SU-DHL-6 (cell line): ENCODE results near the gene ACD.

Experiments
- H2AFZ ChIP-seq: fragments of 200-600 bp; sonication (generic); 2 replicates; pipeline ENCODE4 v1.6.1; 2014; ENCODE audit warnings: low read depth, mild to moderate bottlenecking, moderate library complexity, mixed read lengths, antibody characterized with exemption, low read length; ENCODE audit not compliant: severe bottlenecking
- H3F3A ChIP-seq: fragments of 200-600 bp; shearing (Covaris generic); 2 replicates; pipeline ENCODE4 v1.6.0; 2016; ENCODE audit warnings: antibody characterized with exemption, mild to moderate bottlenecking; ENCODE audit not compliant: insufficient read depth
- H3K27ac ChIP-seq: fragments of 200-600 bp; sonication (generic); 2 replicates; pipeline ENCODE4 v1.5.1; 2016; ENCODE audit warnings: low read depth, mild to moderate bottlenecking, low read length, moderate library complexity, mixed read lengths
- H3K27me3 ChIP-seq: fragments of 200-600 bp; sonication (generic), shearing (Covaris generic); 2 replicates; pipeline ENCODE4 v1.6.0; 2014; ENCODE audit warnings: mild to moderate bottlenecking, low read length
- H3K36me3 ChIP-seq: fragments of 200-600 bp; sonication (generic); 2 replicates; pipeline ENCODE4 v1.6.1; 2014; ENCODE audit warnings: mild to moderate bottlenecking, low read length, mixed read lengths
- H3K4me2 ChIP-seq: fragments of 300-600, 200-600 bp; shearing (Covaris generic), sonication (generic); 2 replicates; pipeline ENCODE4 v1.6.0; 2014; ENCODE audit warnings: low read length, low read depth, mild to moderate bottlenecking; ENCODE audit not compliant: poor library complexity, severe bottlenecking
- H3K4me3 ChIP-seq: fragments of 200-600 bp; sonication (generic); 2 replicates; pipeline ENCODE4 v1.5.1; 2014; ENCODE audit warnings: antibody characterized with exemption, low read length, mild to moderate bottlenecking, mixed read lengths; ENCODE audit not compliant: insufficient read depth, poor library complexity, severe bottlenecking
- H3K79me2 ChIP-seq: fragments of 200-600 bp; sonication (generic); 2 replicates; pipeline ENCODE4 v1.6.1; 2014; ENCODE audit warnings: mild to moderate bottlenecking, low read length, moderate library complexity; ENCODE audit not compliant: insufficient read depth
- H3K9ac ChIP-seq: fragments of 200-600 bp; sonication (generic); 2 replicates; pipeline ENCODE4 v1.7.0; 2014; ENCODE audit warnings: mild to moderate bottlenecking, low read length
- H3K9me2 ChIP-seq: fragments of 200-600 bp; sonication (generic); replicated peaks from 2 replicates; pipeline ENCODE4 v1.6.1; 2014; ENCODE audit warnings: low read length; ENCODE audit not compliant: insufficient read depth
- H3K9me3 ChIP-seq: fragments of 200-600 bp; sonication (generic); 2 replicates; pipeline ENCODE4 v1.6.1; 2014; ENCODE audit warnings: low read length, mixed read lengths; ENCODE audit not compliant: insufficient read depth
- H4K20me1 ChIP-seq: fragments of 200-600 bp; sonication (generic); 2 replicates; pipeline ENCODE4 v1.6.1; 2014; ENCODE audit warnings: low read depth, mild to moderate bottlenecking, antibody characterized with exemption, low read length, moderate library complexity, mixed read lengths
- CTCF ChIP-seq: fragments of 200-600 bp; sonication (generic); IDR thresholded peaks from one replicate; pipeline ENCODE4 v1.5.1; 2017; ENCODE audit warnings: antibody characterized with exemption, mild to moderate bottlenecking, low read length, moderate library complexity; ENCODE audit not compliant: insufficient read depth, poor library complexity, severe bottlenecking
- EZH2phosphoT487 ChIP-seq: fragments of 200-600 bp; sonication (generic), shearing (Covaris generic); conservative IDR thresholded peaks from 2 replicates; pipeline ENCODE4 v1.6.1; 2018; ENCODE audit warnings: mild to moderate bottlenecking, antibody characterized with exemption, low read length, moderate library complexity, mixed read lengths

Gene ACD

DNA sequence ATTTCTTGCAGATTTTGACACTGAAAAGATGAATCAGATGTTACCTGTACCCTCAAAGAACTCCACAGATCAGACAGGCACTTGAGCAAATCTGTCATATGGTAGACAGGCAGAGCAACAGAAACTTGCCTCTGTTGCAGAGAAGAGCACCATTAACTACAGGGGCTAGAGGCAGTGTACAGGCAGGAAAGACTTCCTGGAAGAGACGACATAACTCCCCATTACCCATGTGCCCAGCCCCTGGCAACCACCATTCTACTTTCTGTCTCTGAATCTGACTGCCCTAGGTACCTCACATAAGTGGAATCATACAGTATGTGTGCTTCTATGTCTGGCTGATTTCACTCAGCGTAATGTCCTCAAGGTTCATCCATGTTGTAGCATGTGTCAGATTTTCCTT, 43.6 kb upstream of the ACD start:
- Histone ChIP-seq H3K9me2 (no peaks in the 10 kb centered on the region), H3K79me2 (peaks cover 77% of the 10 kb centered on the region), H3F3A (no peaks in the 10 kb centered on the region), H3K9ac (no peak overlapping the region), H3K27me3 (no peaks in the 10 kb centered on the region), H3K4me2 (no peak overlapping the region), H3K27ac (no peak overlapping the region), H4K20me1 (no peaks in the 10 kb centered on the region), H3K9me3 (no peaks in the 10 kb centered on the region), H3K36me3 (no peaks in the 10 kb centered on the region), H3K4me3 (no peak overlapping the region), H2AFZ (no peak overlapping the region)
- TF ChIP-seq EZH2phosphoT487 (no peak), CTCF (no peak)

- H3F3A ChIP-seq = no peaks in the 10 kb centered on the region
- no peak overlapping the region for H3K9ac ChIP-seq
- H3K27me3 ChIP-seq = no peaks in the 10 kb centered on the region
- H3K4me3 ChIP-seq = no peak overlapping the region
- H3K79me2 ChIP-seq = peaks cover 62% of the 10 kb centered on the region
- no peak overlapping the region for H3K27ac ChIP-seq
- no peaks in the 10 kb centered on the region for H3K36me3 ChIP-seq
- no peak for TF ChIP-seq CTCF
- no peak for TF ChIP-seq EZH2phosphoT487
- no peaks in the 10 kb centered on the region for H3K9me2 ChIP-seq
- no peaks in the 10 kb centered on the region for H3K9me3 ChIP-seq
- H3K4me2 ChIP-seq = no peak overlapping the region
- H2AFZ ChIP-seq = no peak overlapping the region
- H4K20me1 ChIP-seq = no peaks in the 10 kb centered on the region
These were observed 42.1 kb upstream of the ACD start for GRCh38 chr16:67702130-67702529.

DNA sequence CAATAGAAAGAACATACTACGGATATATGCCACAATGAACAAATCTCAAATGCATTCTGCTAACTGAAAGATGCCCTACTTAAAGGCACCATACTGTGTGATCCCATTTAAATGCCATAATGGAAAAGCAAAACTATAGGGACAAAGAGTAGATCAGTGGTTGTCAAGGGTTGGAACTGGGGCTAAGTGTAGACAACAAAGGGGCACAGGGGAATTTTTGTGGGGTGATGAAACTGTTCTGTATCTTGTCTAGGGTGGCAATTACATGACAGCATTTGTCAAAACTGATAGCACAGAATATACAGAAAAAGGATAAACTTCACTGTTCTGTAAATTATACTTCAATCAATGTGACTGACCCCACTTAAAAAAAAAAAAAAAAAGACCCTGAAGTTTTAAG, 41.4 kb upstream of the ACD start:
- Histone ChIP-seq H3F3A (no peaks in the 10 kb centered on the region), H3K9me3 (no peaks in the 10 kb centered on the region), H3K27ac (no peak overlapping the region), H3K9me2 (no peaks in the 10 kb centered on the region), H3K79me2 (peaks cover 56% of the 10 kb centered on the region), H3K4me2 (no peak overlapping the region), H3K4me3 (no peak overlapping the region), H3K27me3 (no peaks in the 10 kb centered on the region), H4K20me1 (no peaks in the 10 kb centered on the region), H2AFZ (no peak overlapping the region), H3K36me3 (no peaks in the 10 kb centered on the region), H3K9ac (no peak overlapping the region)
- no peak for TF ChIP-seq CTCF
- no peak for TF ChIP-seq EZH2phosphoT487

DNA sequence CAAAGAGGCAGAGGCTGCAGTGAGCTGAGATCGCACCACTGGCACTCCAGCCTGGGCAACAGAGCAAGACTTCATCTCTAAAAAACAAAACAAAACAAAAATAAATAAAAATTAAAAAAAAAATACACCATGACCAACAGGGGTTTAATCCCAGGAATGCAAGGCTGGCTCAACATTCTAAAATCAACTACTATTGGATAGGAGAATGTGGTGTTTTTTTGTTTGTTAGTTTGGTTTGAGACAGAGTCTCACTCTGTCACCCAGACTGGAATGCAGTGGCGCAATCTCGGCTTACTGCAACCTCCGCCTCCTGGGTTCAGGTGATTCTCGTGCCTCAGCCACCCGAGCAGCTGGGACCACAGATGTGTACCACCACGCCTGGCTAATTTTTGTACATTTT, 39.2 kb upstream of the ACD start:
- Histone ChIP-seq H3K36me3 (no peaks in the 10 kb centered on the region), H3F3A (0 out of 2 replicates have a peak, but pooled peaks cover 4% of the 10 kb centered on the region), H3K27me3 (no peaks in the 10 kb centered on the region), H3K9me3 (no peaks in the 10 kb centered on the region), H3K27ac (no peak overlapping the region), H3K9me2 (no peaks in the 10 kb centered on the region), H3K79me2 (peaks cover 39% of the 10 kb centered on the region), H3K4me2 (no peak overlapping the region), H3K4me3 (no peak overlapping the region), H4K20me1 (no peaks in the 10 kb centered on the region), H3K9ac (no peak overlapping the region), H2AFZ (no peak overlapping the region)
- TF ChIP-seq CTCF (no peak), EZH2phosphoT487 (no peak)
